Measurements from ENCODE around the gene TAMALIN.

Gene TAMALIN

DNA sequence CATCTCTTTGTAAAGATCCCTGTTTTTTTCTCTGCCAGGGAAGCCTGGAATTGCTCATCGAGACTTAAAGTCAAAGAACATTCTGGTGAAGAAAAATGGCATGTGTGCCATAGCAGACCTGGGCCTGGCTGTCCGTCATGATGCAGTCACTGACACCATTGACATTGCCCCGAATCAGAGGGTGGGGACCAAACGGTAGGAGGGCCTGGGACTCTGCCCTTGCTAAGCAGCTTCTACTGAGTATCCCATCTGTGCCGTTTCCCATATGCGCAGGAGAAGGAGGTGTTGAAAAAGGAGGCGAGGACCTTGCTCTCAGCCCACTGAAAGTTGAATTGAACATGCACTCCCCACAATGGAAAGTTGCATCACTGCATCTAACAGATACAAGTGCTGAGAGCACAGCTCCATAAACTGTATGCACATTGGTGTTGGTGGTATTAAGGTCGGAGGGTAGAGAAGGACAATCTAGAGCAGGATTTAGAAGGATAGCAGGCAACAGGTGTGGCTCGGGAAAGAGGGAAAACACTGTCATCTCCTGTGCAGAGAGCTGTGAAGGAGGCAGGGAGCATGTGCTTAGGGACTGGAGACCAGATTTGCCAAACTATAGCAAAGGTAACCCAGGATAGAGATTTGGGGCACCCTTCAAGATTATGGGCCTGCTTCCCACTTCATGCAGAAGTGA, 21.5 kb upstream of the TAMALIN start:
- no peak for DNase-seq

DNA sequence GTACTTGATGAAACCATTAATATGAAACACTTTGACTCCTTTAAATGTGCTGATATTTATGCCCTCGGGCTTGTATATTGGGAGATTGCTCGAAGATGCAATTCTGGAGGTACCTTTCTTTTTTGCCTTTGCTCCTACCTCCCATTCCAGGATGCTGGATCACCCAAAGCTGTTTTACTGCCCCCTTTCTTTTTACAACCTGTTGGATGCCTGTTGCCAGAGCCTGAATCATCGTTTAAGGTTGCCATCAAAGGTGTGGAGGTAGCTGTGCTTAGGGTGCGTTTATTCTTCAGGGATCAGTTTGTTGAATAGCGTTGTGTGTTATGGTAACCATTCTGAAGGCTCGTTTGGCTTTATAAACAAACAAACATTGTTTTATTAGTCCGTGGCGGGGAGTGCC, 19.9 kb upstream of the TAMALIN start:
- no peak for DNase-seq

DNA sequence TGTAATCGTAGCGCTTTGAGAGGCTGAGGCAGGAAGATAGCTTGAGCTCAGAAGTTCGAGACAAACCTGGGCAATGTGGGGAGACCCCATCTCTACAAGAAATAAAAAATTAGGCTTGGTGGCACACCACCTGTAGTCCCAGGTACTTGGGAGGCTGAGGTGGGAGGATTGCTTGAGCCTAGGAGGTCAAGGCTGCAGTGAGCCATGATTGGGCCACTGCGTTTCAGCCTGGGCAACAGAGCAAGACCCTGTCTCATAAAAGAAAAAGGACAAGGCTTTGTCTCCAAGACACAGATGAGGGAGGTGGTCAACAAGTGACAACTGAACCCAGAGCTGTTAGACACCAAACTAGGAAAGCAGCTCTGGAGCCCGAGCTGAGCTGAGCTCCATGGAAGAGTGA, 14.5 kb upstream of the TAMALIN start:
- no peak for DNase-seq

DNA sequence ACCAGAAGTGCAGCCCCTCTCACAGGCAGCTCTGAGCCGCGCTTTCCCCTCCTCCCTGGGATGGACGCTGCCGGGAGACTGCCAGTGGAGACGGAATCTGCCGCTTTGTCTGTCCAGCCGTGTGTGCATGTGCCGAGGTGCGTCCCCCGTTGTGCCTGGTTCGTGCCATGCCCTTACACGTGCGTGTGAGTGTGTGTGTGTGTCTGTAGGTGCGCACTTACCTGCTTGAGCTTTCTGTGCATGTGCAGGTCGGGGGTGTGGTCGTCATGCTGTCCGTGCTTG, 12.3 kb upstream of the TAMALIN start:
- DNase-seq, result no peak

DNA sequence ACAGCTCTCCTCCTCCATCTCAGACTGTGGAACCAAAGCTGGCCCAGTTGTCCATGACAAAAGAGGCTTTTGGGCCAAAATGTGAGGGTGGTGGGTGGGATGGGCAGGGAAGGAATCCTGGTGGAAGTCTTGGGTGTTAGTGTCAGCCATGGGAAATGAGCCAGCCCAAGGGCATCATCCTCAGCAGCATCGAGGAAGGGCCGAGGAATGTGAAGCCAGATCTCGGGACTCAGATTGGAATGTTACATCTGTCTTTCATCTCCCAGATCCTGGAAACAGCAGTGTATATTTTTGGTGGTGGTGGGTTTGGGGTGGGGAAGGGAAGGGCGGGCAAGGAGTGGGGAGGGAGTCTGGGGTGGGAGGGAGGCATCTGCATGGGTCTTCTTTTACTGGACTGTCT, 11.8 kb upstream of the TAMALIN start:
- DNase-seq, result no peak

DNA sequence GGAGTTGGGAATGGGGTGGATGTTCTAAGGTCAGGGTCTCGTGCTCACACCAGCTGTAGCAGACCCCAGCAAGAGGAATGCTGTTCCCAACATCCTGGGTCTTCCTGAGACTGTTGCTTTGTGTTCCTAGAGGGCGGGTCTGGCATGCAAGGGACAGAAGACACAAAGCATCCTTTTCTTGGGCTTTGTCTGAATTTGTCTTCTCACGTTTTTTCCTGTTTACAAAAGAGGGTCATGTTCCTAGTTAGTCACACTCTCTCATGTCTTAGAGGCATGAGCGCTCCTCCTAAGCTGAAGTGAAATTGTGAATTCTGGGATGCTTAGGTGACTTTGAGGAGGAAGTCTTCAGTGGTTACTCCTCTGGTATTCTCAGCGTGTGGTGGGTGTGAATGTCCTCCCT, 9.6 kb upstream of the TAMALIN start:
- no peak for DNase-seq

DNA sequence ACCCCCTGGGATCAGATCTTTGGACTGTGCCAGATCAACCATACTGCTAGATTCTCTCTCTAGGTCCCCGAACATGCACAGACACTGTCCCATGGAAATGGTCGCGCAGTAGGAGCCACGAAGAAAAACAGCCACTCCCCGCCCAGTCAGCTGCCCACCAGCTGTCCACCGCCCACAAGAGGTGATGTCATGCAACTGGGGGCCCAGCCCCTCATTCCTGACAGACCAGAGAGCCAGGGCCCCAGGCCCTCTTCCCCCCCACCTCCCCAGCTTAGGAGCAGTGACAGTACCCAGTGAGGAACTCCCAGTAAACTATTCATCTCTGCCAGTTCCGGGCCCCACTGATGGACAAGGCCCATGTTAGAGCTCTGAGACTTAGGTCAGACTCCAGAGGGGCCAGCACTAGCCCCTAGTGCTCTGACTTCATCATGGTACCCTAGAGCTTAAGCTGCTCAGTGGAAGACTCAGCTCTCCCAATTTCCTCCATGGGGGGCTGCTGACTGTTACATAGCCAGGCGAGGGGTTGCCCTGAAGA, 3.7 kb upstream of the TAMALIN start:
- DNase-seq, result no peak

DNA sequence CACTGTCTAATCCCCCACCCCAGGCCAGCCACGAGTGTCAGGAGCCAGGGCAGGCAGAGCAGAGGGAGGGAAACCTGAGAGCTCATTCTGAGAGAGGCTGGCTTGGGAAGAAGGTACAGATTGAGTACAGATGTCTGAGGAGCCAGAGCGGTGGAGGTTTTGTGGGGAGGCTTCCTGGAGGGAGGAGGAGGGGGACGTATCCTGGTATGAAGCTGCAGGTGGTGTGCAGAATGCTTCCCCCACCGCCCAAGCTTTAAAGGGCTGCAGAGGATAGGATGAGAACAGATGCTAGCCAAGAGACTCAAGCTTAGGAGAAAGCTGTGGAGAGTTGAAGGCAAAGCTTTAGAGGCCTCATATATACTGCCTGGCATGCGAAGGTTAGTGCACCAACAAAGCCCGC, 3.2 kb upstream of the TAMALIN start:
- no peak for DNase-seq

DNA sequence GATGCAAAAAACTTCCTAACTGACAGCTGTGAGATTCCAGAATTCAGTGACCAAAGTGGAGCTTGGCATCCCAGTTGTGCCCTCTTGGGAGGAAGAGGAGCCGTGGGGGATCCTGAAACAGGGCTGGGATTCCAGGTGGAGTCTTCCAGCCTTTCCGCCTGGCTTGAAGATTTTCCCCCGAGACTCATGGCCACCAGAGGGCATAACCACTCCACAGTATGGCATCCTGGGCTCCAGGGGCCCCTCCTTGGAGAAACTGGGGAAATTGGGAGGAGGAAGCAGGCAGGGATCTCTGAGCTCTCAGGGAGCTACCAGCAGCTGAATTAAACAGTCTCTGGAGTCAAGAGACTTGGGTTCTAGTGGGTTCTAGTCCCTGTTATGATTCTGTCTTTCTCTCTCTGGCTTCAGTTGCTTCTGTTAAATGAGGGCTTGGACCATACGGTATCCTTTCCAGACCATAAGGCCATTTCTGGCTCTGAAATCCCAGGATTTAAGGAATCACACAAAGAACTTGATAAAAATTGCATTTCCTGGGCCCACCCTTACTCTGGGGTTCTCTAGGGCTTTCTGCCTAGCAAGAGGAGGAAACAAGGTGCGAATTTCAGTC, 2.6 kb upstream of the TAMALIN start:
- no peak for DNase-seq

DNA sequence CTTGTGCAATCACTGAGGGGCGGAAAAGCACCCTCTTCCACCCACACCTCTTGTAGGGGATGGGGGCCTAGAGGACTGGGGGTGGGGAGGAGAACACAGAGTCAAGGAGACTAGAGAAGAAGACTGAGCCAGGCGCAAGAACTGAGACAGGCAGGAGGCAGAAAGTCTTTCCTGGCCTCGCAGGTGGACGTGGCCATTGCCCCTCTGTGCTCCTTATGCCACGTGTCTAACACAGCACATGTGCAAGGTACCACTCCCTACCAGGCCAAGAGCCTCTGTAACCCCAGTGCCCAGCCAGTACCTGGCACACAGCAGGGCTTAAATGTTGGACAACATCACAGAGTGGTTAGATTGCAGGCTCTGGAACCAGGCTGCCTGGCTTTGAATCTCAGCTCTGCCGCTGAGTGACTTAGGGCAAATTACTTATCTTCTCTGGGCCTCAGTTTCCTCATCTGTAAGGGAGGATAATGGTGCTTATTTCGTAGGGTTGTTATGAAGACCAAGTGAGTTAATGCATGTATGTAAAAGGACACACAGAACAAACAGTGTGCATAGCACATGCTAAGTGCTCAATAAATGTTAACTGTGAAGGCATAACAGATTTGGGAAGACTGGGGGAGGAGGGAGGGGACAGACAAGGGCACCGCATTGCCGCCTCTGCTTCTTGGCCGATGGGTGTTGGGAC, 1.4 kb upstream of the TAMALIN start:
- DNase-seq, result no peak

DNA sequence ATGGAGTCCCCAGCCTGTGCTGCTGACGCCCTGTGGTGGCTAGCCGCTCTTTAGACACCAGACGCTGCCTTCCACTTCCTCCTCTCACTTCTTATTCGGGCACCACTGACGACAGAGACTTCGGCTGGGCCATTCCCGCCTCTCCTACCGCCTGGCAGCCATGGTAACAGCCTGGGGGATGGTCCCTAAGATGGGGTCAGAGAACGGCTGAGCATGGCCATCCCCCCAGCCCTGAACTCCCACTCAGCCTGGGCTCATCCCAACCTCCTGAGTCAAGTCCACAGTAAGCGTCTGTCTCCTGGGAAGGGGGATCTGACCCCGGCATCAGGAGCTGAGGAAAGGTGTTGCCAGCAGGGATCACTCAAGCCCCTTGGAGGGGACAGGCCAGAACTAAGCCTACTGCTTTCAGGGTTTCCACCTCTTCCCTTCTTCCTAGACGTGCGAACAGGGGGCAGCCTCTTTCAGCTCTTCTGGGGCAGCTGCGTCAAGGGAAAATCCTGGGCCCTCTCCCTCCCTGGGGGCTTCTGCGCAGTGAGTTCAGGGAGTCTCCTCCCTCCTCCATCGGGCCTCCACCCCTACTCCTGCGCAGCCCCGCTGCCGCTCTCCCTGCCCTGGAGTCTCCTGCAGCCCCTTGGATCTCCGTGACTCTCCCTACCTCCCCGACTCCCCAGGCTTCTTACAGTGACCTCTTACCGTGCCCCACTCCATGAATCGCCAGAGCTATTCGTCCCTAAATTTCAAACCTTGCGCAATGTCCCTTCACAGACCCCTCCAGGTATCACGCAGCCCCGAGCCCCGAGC, 643 bp upstream of the TAMALIN start:
- DNase-seq, result no peak

DNA sequence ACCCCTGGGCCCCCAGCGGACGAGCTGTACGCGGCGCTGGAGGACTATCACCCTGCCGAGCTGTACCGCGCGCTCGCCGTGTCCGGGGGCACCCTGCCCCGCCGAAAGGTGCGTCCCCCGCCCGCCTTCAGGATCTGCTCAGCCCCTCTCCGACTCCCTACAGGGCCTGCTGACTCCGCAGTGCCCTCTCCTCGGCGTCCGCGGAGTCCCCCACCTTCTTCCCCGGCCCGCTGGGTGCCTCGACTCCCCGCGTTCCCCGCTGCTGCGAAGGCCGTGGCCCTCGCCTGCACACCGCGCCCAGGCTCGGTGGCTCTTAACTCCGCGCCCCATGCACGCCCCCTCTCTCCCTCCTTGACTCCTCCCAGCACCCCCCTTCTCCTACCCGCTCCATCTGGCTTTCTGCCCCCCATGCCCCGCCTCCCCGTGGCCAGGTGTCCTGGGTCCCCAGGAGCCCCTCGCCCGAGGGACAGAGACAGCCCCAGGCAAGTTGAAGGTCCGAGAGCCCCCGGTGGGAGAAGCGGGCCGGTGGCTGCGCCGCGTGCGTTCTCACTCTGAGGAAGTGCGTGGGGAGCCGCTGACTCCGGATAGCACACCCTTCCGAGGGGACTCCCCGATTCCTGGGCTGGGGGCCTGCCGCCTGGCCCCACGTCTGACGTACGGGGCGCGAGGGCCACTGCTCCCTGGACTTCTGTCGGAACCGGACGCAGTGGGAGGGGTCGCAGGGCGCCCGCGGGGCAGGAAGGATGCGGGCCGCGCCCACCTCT, 594 bp downstream of the TAMALIN start:
- no peak for DNase-seq

DNA sequence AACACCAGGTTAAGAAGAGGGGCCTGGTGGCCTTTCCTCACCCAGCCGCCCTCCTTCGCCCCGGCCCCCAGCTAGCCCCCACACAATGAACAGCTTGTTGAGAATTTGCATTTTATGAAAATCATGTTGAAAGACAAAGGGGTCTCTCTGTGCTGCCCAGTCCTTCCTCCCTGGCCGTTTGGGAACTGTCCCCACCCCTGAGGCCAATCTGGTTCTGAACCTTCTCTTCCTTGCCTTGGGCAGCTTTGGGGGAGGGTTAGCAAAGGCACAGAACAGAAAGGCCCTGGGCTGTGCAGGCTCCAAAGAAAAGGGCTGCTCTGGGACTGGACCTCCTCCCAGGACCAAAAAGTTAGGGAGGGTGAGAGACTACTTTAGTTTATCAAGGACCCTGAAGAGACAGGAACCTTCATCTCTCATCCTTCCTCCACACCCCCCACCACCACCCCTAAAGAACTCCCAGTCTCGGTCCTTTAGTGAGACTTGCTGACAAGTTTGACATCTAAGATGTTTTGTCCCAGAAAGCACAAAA, 1.3 kb downstream of the TAMALIN start:
- no peak for DNase-seq

DNA sequence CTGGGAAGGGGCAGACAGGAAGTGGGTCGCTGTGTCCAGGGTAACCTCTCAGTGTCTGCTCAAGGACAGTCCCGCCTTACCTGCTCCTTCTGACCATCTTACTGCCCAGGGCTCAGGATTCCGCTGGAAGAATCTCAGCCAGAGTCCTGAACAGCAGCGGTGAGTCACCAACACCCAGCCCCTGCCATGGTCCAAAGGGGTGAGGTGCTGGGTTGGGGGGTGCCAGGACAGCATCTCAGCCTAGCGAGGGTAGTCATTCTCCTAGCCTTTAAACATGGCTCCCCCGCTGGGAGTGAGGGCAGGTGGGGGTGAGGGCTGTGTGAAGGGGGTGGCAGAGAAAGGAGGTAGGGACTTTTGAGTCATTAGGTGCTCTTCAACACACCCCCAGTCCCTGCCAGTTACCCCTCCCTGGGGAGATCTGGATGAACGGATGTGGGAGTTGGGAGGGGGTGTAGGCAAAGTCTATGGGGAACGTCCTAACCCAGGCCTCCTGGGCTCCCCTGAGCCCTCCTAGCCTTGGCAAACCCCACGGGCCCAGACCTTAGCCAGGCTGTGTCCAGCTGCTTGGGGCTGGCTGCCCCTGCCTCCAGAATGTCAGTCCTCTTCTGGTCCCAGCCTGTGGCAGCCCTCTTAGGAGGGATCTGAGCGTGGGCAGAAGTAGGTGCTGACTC, 2.5 kb downstream of the TAMALIN start:
- no peak for DNase-seq

DNA sequence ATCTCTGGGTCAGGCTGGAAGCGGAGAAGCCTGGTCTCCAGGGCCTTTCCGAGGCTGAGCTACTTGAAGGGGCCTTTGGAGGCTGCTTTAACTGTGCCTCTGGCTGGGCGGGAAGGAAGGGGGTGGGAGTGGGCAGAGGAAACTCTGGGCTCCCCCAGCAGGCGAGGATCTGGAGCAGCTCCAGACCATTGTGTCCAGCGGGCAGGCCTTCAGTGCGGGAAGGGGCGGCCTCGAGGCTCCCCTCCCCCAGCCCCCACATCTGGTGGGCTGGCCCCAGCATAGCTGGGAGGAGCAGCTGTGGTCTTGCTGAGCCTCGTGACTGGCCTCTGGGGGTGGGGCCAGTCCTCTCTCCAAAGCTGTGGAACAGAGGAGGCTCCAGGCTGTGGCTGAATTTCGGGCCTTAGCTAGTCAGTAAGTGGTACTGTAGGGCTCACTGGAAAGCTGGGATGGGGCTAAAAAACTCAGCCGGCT, 3.4 kb downstream of the TAMALIN start:
- DNase-seq, result no peak

DNA sequence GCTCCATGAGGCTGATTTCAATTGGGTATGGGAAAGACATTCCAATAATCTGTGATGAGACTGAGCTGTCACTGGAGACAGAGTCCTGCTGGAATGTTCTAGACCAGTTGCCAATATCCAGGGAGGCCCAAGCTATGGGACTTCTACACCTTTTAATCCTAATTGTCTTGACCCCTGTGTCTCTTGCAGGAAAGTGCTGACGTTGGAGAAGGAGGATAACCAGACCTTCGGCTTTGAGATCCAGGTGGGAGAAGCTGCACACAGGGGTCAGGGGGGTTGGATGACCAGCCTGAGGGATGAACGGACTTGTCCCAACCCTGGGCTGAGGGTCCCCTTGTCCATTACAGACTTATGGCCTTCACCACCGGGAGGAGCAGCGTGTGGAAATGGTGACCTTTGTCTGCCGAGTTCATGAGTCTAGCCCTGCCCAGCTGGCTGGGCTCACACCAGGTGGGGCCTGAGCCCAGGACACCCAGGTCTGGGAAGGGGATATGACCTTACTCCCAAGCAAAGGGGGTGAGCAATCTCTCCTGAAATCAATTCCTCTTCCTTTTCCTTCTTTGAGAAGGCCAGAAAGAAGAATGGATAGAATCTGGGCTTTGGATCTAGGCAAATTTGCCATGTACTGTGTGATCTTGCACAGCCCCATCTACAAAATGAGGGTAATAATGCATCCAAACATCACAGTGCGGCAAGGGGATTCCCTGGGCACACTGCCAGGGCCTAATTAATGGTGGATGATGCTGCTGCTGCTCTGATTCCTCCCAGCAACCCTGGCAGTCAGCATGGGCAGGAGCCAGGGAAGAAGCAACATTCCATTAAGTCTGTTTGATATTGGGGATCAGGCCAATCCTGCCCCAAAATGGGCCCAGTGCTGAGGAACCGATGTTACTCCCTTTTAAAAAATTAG, 4.2 kb downstream of the TAMALIN start:
- no peak for DNase-seq

DNA sequence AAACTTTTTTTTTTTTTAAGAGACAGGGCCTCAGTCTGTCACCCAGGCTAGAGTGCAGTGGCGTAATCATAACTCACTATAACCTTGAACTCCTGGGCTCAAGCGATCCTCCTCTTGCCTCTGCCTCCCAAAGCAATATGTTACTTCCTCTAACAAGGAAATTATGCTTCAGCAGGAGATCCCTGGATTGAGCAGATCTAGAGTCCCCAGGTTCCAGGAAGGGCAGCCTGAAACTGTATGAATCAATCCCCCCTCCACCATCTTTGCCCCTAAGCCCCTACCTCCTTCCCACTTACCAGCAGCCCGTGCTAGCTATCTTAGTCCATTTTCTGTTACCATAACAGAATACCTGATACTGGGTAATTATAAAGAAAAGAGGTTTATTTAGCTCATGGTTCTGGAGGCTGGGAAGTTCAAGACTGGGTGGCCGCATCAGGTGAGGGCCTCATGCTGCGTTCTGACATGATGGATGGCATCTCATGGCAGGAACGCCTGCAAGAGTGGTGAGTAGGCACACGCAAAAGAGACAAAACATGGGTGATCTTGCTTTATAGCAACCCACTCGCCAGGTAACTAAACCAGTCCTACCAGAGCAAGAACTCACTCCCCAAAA, 5.0 kb downstream of the TAMALIN start:
- no peak for DNase-seq

DNA sequence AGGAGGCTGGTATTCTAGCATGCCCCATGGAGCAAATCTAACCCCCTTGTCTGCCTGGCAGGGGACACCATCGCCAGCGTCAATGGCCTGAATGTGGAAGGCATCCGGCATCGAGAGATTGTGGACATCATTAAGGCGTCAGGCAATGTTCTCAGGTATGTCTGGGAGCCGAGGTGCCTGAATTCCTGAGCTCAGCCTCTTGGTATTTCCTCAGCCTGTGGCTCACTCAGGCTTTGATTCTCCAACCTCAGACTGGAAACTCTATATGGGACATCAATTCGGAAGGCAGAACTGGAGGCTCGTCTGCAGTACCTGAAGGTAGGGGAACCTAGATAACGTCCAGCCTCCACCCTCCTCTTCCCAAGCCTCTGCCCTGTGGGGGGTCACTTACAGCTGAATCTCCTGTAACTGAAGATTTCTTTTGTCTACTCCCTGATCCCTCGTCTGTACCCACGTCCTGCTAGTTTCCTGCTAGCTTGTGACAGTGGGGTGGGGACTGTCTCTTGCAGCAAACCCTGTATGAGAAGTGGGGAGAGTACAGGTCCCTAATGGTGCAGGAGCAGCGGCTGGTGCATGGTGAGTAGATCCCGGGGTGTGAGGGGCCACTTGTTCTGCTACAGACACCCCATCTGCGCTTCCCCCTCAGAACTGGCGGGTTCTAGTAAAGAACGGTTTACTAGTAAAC, 7.0 kb downstream of the TAMALIN start:
- DNase-seq, result no peak
